Measurements from ENCODE around the gene SUMF1.

DNA sequence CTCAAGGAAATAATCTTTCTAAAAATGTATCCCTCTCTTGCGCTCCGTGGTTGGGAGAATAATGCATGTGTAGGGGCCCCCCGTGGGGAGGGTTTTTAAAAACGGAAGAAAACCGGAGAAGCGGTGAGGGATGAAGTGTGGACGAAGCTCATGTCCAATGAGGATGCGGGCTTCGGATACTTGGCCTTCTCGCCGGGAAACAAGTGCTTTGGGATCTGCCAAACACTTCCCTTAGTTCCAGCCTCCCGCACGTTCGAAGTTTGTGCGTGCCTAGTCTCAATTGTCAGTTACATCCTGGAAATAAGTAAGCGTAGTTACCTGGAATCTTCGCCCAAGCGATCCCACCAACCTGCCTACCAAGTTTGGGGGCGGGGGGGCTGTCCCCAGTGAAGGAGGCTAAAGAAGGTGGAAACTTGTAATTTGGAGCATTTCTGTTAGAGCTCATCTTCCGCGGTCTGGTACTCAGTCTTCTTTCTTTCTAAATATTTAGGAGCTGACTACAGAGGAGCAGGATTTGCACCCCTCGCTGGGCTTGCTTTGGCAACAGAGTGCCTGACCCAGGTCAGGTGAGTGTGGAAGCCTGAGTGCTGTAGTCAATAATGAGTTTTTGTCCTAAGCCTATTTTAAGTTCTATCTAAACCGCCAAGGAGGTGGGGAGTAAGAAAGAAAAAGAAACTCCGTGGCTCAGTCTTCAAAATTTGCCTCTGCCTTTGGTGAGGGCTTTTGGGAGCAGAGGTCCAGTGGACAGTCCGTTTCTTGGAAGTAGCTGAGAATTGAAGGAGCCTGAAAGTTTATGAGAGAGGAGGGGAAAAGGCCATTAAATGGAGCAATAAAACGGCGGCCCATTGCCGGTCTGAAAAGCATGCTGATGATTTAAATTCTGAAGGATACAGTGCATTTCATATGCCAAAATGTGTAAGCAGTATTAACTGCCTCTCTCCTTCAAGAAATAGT, 27.1 kb upstream of the SUMF1 start:
- TF ChIP-seq CHD1 (IDR thresholded peaks at IDR 0.05; ENCODE audit: low read depth, low read length) (no peak), POLR2A (IDR thresholded peaks at IDR 0.05; ENCODE audit: low read depth, low read length) (no peak), FOS (IDR thresholded peaks at IDR 0.05; ENCODE audit: low read depth, low read length) (no peak), CEBPB (IDR thresholded peaks at IDR 0.05; ENCODE audit: low read depth, low read length) (no peak)
- TF ChIP-seq, protein P1, sequence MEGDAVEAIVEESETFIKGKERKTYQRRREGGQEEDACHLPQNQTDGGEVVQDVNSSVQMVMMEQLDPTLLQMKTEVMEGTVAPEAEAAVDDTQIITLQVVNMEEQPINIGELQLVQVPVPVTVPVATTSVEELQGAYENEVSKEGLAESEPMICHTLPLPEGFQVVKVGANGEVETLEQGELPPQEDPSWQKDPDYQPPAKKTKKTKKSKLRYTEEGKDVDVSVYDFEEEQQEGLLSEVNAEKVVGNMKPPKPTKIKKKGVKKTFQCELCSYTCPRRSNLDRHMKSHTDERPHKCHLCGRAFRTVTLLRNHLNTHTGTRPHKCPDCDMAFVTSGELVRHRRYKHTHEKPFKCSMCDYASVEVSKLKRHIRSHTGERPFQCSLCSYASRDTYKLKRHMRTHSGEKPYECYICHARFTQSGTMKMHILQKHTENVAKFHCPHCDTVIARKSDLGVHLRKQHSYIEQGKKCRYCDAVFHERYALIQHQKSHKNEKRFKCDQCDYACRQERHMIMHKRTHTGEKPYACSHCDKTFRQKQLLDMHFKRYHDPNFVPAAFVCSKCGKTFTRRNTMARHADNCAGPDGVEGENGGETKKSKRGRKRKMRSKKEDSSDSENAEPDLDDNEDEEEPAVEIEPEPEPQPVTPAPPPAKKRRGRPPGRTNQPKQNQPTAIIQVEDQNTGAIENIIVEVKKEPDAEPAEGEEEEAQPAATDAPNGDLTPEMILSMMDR (conservative IDR thresholded peaks at IDR 0.05; ENCODE audit: low read depth, low read length): no peak
